Activated CD4-positive, CD25-positive, alpha-beta regulatory T cell treated with anti-CD3 and anti-CD28 coated beads, Interleukin-2, amount 50 U/mL, for 16 hours (primary cell): ENCODE data around the gene PLXNA4.

Source experiments
- DNase-seq: peaks from one replicate; pipeline ENCODE4 v3.0.0-alpha.2; 2020; ENCODE audit warnings: low read depth, low spot score

Gene PLXNA4

GRCh38 chr7:132562690-132563089 lies 13.6 kb downstream of the PLXNA4 start:
- no peak for DNase-seq

GRCh38 chr7:132561763-132562162 lies 14.5 kb downstream of the PLXNA4 start:
- DNase-seq = no peak

- no peak for DNase-seq
Observed at GRCh38 chr7:132560825-132561529, 15.3 kb downstream of the PLXNA4 start.

GRCh38 chr7:132560105-132560504 lies 16.2 kb downstream of the PLXNA4 start:
- DNase-seq = no peak

GRCh38 chr7:132558815-132559214 lies 17.5 kb downstream of the PLXNA4 start:
- no peak for DNase-seq

GRCh38 chr7:132557489-132558044 lies 18.7 kb downstream of the PLXNA4 start:
- DNase-seq = no peak

- DNase-seq = no peak
Observed at GRCh38 chr7:132554446-132554845, 21.8 kb downstream of the PLXNA4 start.

GRCh38 chr7:132553031-132553430 lies 23.2 kb downstream of the PLXNA4 start:
- no peak for DNase-seq

GRCh38 chr7:132551886-132552285 lies 24.4 kb downstream of the PLXNA4 start:
- no peak for DNase-seq

GRCh38 chr7:132551439-132551838 lies 24.8 kb downstream of the PLXNA4 start:
- no peak for DNase-seq

GRCh38 chr7:132548489-132549078 lies 27.7 kb downstream of the PLXNA4 start:
- no peak for DNase-seq

- no peak for DNase-seq
Observed at GRCh38 chr7:132547821-132548220, 28.4 kb downstream of the PLXNA4 start.

- DNase-seq = no peak
Observed at GRCh38 chr7:132546366-132547127, 29.7 kb downstream of the PLXNA4 start.

- no peak for DNase-seq
Observed at GRCh38 chr7:132545756-132546155, 30.5 kb downstream of the PLXNA4 start.

GRCh38 chr7:132544999-132545398 lies 31.3 kb downstream of the PLXNA4 start:
- DNase-seq = no peak

GRCh38 chr7:132544025-132544424 lies 32.2 kb downstream of the PLXNA4 start:
- no peak for DNase-seq

GRCh38 chr7:132542895-132543294 lies 33.4 kb downstream of the PLXNA4 start:
- no peak for DNase-seq

- no peak for DNase-seq
Observed at GRCh38 chr7:132541656-132542055, 34.6 kb downstream of the PLXNA4 start.

- no peak for DNase-seq
Observed at GRCh38 chr7:132537456-132538145, 38.7 kb downstream of the PLXNA4 start.

GRCh38 chr7:132536654-132537395 lies 39.4 kb downstream of the PLXNA4 start:
- DNase-seq = no peak

GRCh38 chr7:132533916-132534315 lies 42.4 kb downstream of the PLXNA4 start:
- DNase-seq = no peak
